H9 (cell line): ENCODE measurements around the gene NXT1. TPM values are rescaled to one million over a fixed set of nuclear protein-coding genes. Genes with fewer than 3 reads are reported as not detected.

Experiments used
- DNase-seq: peaks from one replicate; pipeline ENCODE4 v3.0.0-alpha.2; 2017
- H2AFZ ChIP-seq: one replicate; pipeline ENCODE4 v1.6.1; 2013; ENCODE audit warnings: mild to moderate bottlenecking, low read length, control low read depth, moderate library complexity
- H2AK5ac ChIP-seq: 2 replicates; pipeline ENCODE4 v1.6.1; 2013; ENCODE audit warnings: low read length, control low read depth, mixed read lengths; ENCODE audit not compliant: insufficient read length
- H2BK120ac ChIP-seq: one replicate; pipeline ENCODE4 v1.6.1; 2013; ENCODE audit warnings: low read depth, mild to moderate bottlenecking, low read length, control low read depth, inconsistent platforms; ENCODE audit not compliant: poor library complexity, severe bottlenecking
- H2BK12ac ChIP-seq: 2 replicates; pipeline ENCODE4 v1.6.1; 2013; ENCODE audit warnings: low read length, control low read depth, mixed read lengths, low read depth; ENCODE audit not compliant: insufficient read length
- H2BK15ac ChIP-seq: 2 replicates; pipeline ENCODE4 v1.6.1; 2013; ENCODE audit warnings: low read depth, low read length, control low read depth
- H2BK20ac ChIP-seq: one replicate; pipeline ENCODE4 v1.6.1; 2013; ENCODE audit warnings: low read depth, mild to moderate bottlenecking, low read length, control low read depth, inconsistent platforms; ENCODE audit not compliant: poor library complexity, severe bottlenecking
- H2BK5ac ChIP-seq: 2 replicates; pipeline ENCODE4 v1.6.1; 2013; ENCODE audit warnings: low read length, control low read depth, mixed read lengths; ENCODE audit not compliant: insufficient read length
- H3K14ac ChIP-seq: 2 replicates; pipeline ENCODE4 v1.6.1; 2013; ENCODE audit warnings: low read length, control low read depth; ENCODE audit not compliant: insufficient read depth
- H3K18ac ChIP-seq: 2 replicates; pipeline ENCODE4 v1.6.1; 2013; ENCODE audit warnings: low read depth, mild to moderate bottlenecking, mixed read lengths, low read length, control low read depth; ENCODE audit not compliant: insufficient read length
- H3K23ac ChIP-seq: 2 replicates; pipeline ENCODE4 v1.6.1; 2013; ENCODE audit warnings: low read length, control low read depth, mixed read lengths, low read depth; ENCODE audit not compliant: insufficient read length
- H3K23me2 ChIP-seq: 2 replicates; pipeline ENCODE4 v1.6.1; 2013; ENCODE audit warnings: low read depth, mild to moderate bottlenecking, mixed read lengths, low read length, control low read depth; ENCODE audit not compliant: insufficient read length, poor library complexity, severe bottlenecking
- H3K27ac ChIP-seq: 2 replicates; pipeline ENCODE4 v1.5.1; 2013; ENCODE audit warnings: low read length, control low read depth, mixed read lengths, low read depth; ENCODE audit not compliant: insufficient read length
- H3K27me3 ChIP-seq: 2 replicates; pipeline ENCODE4 v1.6.1; 2013; ENCODE audit warnings: low read length, control low read depth, inconsistent platforms; ENCODE audit not compliant: insufficient read depth
- H3K4ac ChIP-seq: 2 replicates; pipeline ENCODE4 v1.6.1; 2013; ENCODE audit warnings: low read depth, mild to moderate bottlenecking, control low read depth, inconsistent platforms, low read length, moderate library complexity
- H3K4me1 ChIP-seq: 2 replicates; pipeline ENCODE4 v1.6.1; 2013; ENCODE audit warnings: low read length, control low read depth, inconsistent platforms; ENCODE audit not compliant: insufficient read depth
- H3K4me2 ChIP-seq: 2 replicates; pipeline ENCODE4 v1.6.1; 2013; ENCODE audit warnings: low read length, control low read depth, mixed read lengths; ENCODE audit not compliant: insufficient read length, insufficient read depth
- H3K56ac ChIP-seq: 2 replicates; pipeline ENCODE4 v1.6.1; 2013; ENCODE audit warnings: low read depth, mild to moderate bottlenecking, mixed read lengths, low read length, control low read depth; ENCODE audit not compliant: insufficient read length
- H3K79me1 ChIP-seq: 2 replicates; pipeline ENCODE4 v1.6.1; 2013; ENCODE audit warnings: low read depth, mild to moderate bottlenecking, moderate library complexity, low read length, control low read depth, inconsistent platforms; ENCODE audit not compliant: insufficient read depth, poor library complexity, severe bottlenecking
- H3K79me2 ChIP-seq: 2 replicates; pipeline ENCODE4 v1.6.1; 2013; ENCODE audit warnings: low read length, control low read depth, inconsistent platforms; ENCODE audit not compliant: insufficient read depth
- H3K9ac ChIP-seq: 2 replicates; pipeline ENCODE4 v1.6.1; 2013; ENCODE audit warnings: low read length, control low read depth, mixed read lengths; ENCODE audit not compliant: insufficient read length; ENCODE audit errors: extremely low read depth
- H3K9me3 ChIP-seq: one replicate; pipeline ENCODE4 v1.6.1; 2013; ENCODE audit warnings: low read depth, low read length, inconsistent platforms; ENCODE audit not compliant: control insufficient read depth
- H3T11ph ChIP-seq: one replicate; pipeline ENCODE4 v1.6.1; 2013; ENCODE audit warnings: mild to moderate bottlenecking, low read length, control low read depth, inconsistent platforms
- H4K20me1 ChIP-seq: one replicate; pipeline ENCODE4 v1.6.1; 2013; ENCODE audit not compliant: control insufficient read depth, insufficient read length, insufficient read depth
- H4K5ac ChIP-seq: 2 replicates; pipeline ENCODE4 v1.6.1; 2013; ENCODE audit warnings: low read depth, mild to moderate bottlenecking, mixed read lengths, low read length, control low read depth; ENCODE audit not compliant: insufficient read length
- H4K8ac ChIP-seq: replicated peaks from 2 replicates; pipeline ENCODE4 v1.6.1; 2013; ENCODE audit warnings: low read length, control low read depth, mixed read lengths, low read depth; ENCODE audit not compliant: insufficient read length
- H4K91ac ChIP-seq: 2 replicates; pipeline ENCODE4 v1.6.1; 2013; ENCODE audit warnings: low read depth, mild to moderate bottlenecking, moderate library complexity, mixed read lengths, low read length, control low read depth; ENCODE audit not compliant: insufficient read length
- H3K27ac Mint-ChIP-seq, 3 experiments: 2 replicates in 2 of 3; 3 replicates in 1 of 3; pipeline ENCODE4 v1.8.0; 2020 to 2021; ENCODE audit warnings: mixed read lengths in 3 of 3, mild to moderate bottlenecking in 1 of 3, moderate library complexity in 1 of 3
- H3K27me3 Mint-ChIP-seq: 2 replicates; pipeline ENCODE4 v1.8.0; 2021; ENCODE audit warnings: low read depth, mild to moderate bottlenecking, moderate library complexity, mixed read lengths
- H3K36me3 Mint-ChIP-seq, 3 experiments: 2 replicates in 2 of 3; 3 replicates in 1 of 3; pipeline ENCODE4 v1.8.0; 2020 to 2021; ENCODE audit warnings: low read depth in 3 of 3, mixed read lengths in 3 of 3; ENCODE audit not compliant: insufficient read depth in 1 of 3
- H3K4me1 Mint-ChIP-seq, 2 experiments: 2 replicates each; pipeline ENCODE4 v1.8.0; 2020; ENCODE audit warnings: mixed read lengths in 2 of 2
- H3K4me3 Mint-ChIP-seq, 2 experiments: 2 replicates in 1 of 2; 3 replicates in 1 of 2; pipeline ENCODE4 v1.8.0; 2020 to 2021; ENCODE audit warnings: mild to moderate bottlenecking in 2 of 2, mixed read lengths in 2 of 2, moderate library complexity in 1 of 2
- H3K9me3 Mint-ChIP-seq, 2 experiments: 2 replicates in 1 of 2; 3 replicates in 1 of 2; pipeline ENCODE4 v1.8.0; 2020; ENCODE audit warnings: mild to moderate bottlenecking in 2 of 2, mixed read lengths in 2 of 2, moderate library complexity in 1 of 2
- CTCF ChIP-seq: fragments of 200-600 bp; sonication (generic); conservative IDR thresholded peaks from 3 replicates; pipeline ENCODE4 v1.8.0; 2021; ENCODE audit warnings: antibody characterized with exemption, mild to moderate bottlenecking
- WGBS: extraction: QIAGEN DNeasy Blood & Tissue Kit; methylation state at CpG from one replicate; pipeline ENCODE4 v1.1.7; 2013; ENCODE audit warnings: missing lambda C conversion rate, low lambda C conversion rate, mixed read lengths; ENCODE audit not compliant: insufficient read length; ENCODE audit errors: extremely low coverage; 5-methylcytosine and 5-hydroxymethylcytosine counted together
- total RNA-seq: library from RNA; stranded (reverse); gene quantifications from 2 replicates; pipeline ENCODE4 v1.2.1, GENCODE V29; 2021

The NXT1 gene
- total RNA-seq, 1 experiment from 2014 or later = 25.5 TPM

GRCh38 chr20:23301436-23302050 is 49.0 kb upstream of the NXT1 start:
- Mint-ChIP-seq H3K9me3 (peaks cover 0 to 3% of the 10 kb centered on the region in 2 experiments; a peak in 2 of 5 replicates), H3K4me1 (peaks cover 11 to 17% of the 10 kb centered on the region in 2 experiments), H3K27ac (no peak overlapping the region; a peak in 1 of 7 replicates), H3K4me3 (no peak overlapping the region), H3K36me3 (peaks cover 0 to 1% (median 0%) of the 10 kb centered on the region in 3 experiments; a peak in 2 of 7 replicates), H3K27me3 (peaks cover 8% of the 10 kb centered on the region)
- no peak overlapping the region for H4K5ac ChIP-seq
- H3K23ac ChIP-seq = no peak overlapping the region
- no peak overlapping the region for H2AFZ ChIP-seq
- H3K4me1 ChIP-seq = no peaks in the 10 kb centered on the region
- no peaks in the 10 kb centered on the region for H3K79me2 ChIP-seq
- no peak overlapping the region for H3T11ph ChIP-seq
- H2BK15ac ChIP-seq = no peak overlapping the region
- no peak overlapping the region for H3K56ac ChIP-seq
- no peak overlapping the region for H2BK20ac ChIP-seq
- no peak overlapping the region for H4K91ac ChIP-seq
- no peak for DNase-seq
- H3K14ac ChIP-seq = no peak overlapping the region
- no peak overlapping the region for H2AK5ac ChIP-seq
- no peaks in the 10 kb centered on the region for H3K79me1 ChIP-seq
- no peak overlapping the region for H3K27ac ChIP-seq
- H2BK12ac ChIP-seq = no peak overlapping the region
- no peak overlapping the region for H3K4me2 ChIP-seq
- TF ChIP-seq CTCF = no peak
- no peaks in the 10 kb centered on the region for H3K9me3 ChIP-seq
- H4K8ac ChIP-seq = no peak overlapping the region
- H2BK5ac ChIP-seq = no peak overlapping the region
- H2BK120ac ChIP-seq = no peak overlapping the region
- H3K27me3 ChIP-seq = no peaks in the 10 kb centered on the region
- no peaks in the 10 kb centered on the region for H4K20me1 ChIP-seq
- no peak overlapping the region for H3K4ac ChIP-seq
- no peak overlapping the region for H3K18ac ChIP-seq
- no CpG with 5 or more reads among the region's 12 CpGs for WGBS
- no peak overlapping the region for H3K9ac ChIP-seq
- H3K23me2 ChIP-seq = no peaks in the 10 kb centered on the region
